Measurements from ENCODE around the gene NKX2-3. TPM values are rescaled to one million over a fixed set of nuclear protein-coding genes. Genes with fewer than 3 reads are reported as not detected.
A peak's percentile ranks its signal among the peaks of the same experiment; 100 is the strongest.

Gene NKX2-3
- total and polyA plus RNA-seq, 2 experiments from 2014 or later = 0.17 TPM; not detected in 1

GRCh38 chr10:99536338-99537085 lies 3.8 kb downstream of the NKX2-3 start:
- no peak for DNase-seq (ENCODE audit: low spot score)
- Histone ChIP-seq H3K79me2 (no peaks in the 10 kb centered on the region), H3K27ac (no peak overlapping the region), H2AFZ (peak overlapping the region; percentile 24), H3K27me3 (peaks cover 98% of the 10 kb centered on the region), H3K4me2 (peak overlapping the region; percentile 79), H3K4me1 (ENCODE audit: insufficient read depth) (peaks cover 29% of the 10 kb centered on the region), H3K36me3 (replicated peaks; ENCODE audit: insufficient read depth, low read depth) (no peaks in the 10 kb centered on the region), H4K20me1 (ENCODE audit: insufficient read depth, poor library complexity, severe bottlenecking) (no peaks in the 10 kb centered on the region), H3K4me3 (no peak overlapping the region), H3K9me3 (ENCODE audit: low read depth) (no peaks in the 10 kb centered on the region), H3K9me2 (replicated peaks; ENCODE audit: insufficient read depth) (no peaks in the 10 kb centered on the region)
- TF ChIP-seq, protein P1, sequence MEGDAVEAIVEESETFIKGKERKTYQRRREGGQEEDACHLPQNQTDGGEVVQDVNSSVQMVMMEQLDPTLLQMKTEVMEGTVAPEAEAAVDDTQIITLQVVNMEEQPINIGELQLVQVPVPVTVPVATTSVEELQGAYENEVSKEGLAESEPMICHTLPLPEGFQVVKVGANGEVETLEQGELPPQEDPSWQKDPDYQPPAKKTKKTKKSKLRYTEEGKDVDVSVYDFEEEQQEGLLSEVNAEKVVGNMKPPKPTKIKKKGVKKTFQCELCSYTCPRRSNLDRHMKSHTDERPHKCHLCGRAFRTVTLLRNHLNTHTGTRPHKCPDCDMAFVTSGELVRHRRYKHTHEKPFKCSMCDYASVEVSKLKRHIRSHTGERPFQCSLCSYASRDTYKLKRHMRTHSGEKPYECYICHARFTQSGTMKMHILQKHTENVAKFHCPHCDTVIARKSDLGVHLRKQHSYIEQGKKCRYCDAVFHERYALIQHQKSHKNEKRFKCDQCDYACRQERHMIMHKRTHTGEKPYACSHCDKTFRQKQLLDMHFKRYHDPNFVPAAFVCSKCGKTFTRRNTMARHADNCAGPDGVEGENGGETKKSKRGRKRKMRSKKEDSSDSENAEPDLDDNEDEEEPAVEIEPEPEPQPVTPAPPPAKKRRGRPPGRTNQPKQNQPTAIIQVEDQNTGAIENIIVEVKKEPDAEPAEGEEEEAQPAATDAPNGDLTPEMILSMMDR (IDR thresholded peaks at IDR 0.05; ENCODE audit: poor library complexity) = no peak
- peak; percentile 97 for TF ChIP-seq EZH2 (IDR thresholded peaks at IDR 0.05; ENCODE audit: borderline replicate concordance)
- peak; percentile 75 for TF ChIP-seq EZH2phosphoT487 (IDR thresholded peaks at IDR 0.05; ENCODE audit: low read depth, severe bottlenecking, unreplicated experiment)
- 5% methylated on average over 33 of the region's 40 CpGs for WGBS (ENCODE audit: low lambda C conversion rate, missing lambda C conversion rate)

GRCh38 chr10:99537086-99537988 lies 4.6 kb downstream of the NKX2-3 start:
- no peaks in the 10 kb centered on the region for H3K9me2 ChIP-seq (replicated peaks; ENCODE audit: insufficient read depth)
- H3K36me3 ChIP-seq (replicated peaks; ENCODE audit: insufficient read depth, low read depth) = no peaks in the 10 kb centered on the region
- H2AFZ ChIP-seq = peak overlapping the region; percentile 24
- peak overlapping the region; percentile 79 for H3K4me2 ChIP-seq
- DNase-seq (ENCODE audit: low spot score) = no peak
- TF ChIP-seq EZH2 (IDR thresholded peaks at IDR 0.05; ENCODE audit: borderline replicate concordance) (no peak), EZH2phosphoT487 (IDR thresholded peaks at IDR 0.05; ENCODE audit: low read depth, severe bottlenecking, unreplicated experiment) (peak; percentile 32)
- no peaks in the 10 kb centered on the region for H3K9me3 ChIP-seq (ENCODE audit: low read depth)
- H3K4me3 ChIP-seq = no peak overlapping the region
- H3K79me2 ChIP-seq = no peaks in the 10 kb centered on the region
- no peak overlapping the region for H3K27ac ChIP-seq
- 6% methylated on average over 49 of the region's 64 CpGs for WGBS (ENCODE audit: low lambda C conversion rate, missing lambda C conversion rate)
- peaks cover 29% of the 10 kb centered on the region for H3K4me1 ChIP-seq (ENCODE audit: insufficient read depth)
- H3K27me3 ChIP-seq = peaks cover 97% of the 10 kb centered on the region
- H4K20me1 ChIP-seq (ENCODE audit: insufficient read depth, poor library complexity, severe bottlenecking) = no peaks in the 10 kb centered on the region

DNA sequence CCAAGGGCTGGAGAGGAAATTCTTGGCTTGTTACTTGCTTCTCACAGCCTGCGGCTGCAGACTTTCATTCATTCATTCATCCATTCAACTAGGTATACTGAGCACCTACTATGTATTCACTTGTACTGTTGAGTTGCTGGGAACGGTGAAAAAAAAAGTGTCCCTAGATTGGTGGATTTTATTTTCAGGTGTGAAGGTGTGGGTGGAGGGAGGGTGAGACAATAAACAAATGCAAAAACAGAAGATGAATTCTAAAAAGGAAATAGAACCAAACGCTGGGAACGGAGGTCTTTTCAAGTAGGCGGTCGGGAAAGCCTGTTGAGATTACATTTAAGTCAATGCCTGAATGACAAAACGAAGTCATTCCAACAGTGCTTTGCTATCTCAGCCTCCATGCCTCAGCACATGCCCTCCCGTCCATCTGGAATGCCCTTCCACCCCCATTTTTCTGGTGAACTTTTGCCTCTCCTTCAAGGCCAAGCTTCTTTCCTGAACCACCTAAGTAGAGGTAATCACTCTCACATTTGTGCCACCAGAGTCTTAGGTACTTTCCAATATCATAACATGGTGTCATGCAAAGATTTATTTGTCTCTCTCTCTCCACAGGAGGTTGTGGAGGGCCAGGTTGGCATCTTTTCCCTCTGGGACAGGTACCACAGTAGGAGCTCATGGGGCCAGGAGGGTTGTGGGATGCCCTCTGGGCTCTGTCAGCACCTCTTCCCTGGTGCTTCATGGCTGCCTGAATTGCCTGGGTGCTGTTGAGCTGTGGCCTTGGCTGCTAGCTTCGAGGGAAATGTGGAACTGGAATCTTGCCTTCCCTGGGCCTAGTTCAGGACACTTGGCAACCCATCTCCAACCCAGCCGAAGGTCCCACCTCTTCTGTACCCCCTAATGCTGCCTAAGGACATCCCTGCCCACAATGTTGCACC lies 5.5 kb downstream of the NKX2-3 start:
- Histone ChIP-seq H3K27ac (no peak overlapping the region), H3K4me2 (no peak overlapping the region), H4K20me1 (ENCODE audit: insufficient read depth, poor library complexity, severe bottlenecking) (no peaks in the 10 kb centered on the region), H3K4me1 (ENCODE audit: insufficient read depth) (peaks cover 29% of the 10 kb centered on the region), H3K27me3 (peaks cover 97% of the 10 kb centered on the region), H2AFZ (no peak overlapping the region), H3K9me2 (replicated peaks; ENCODE audit: insufficient read depth) (no peaks in the 10 kb centered on the region), H3K36me3 (replicated peaks; ENCODE audit: insufficient read depth, low read depth) (no peaks in the 10 kb centered on the region), H3K4me3 (no peak overlapping the region), H3K9me3 (ENCODE audit: low read depth) (no peaks in the 10 kb centered on the region), H3K79me2 (no peaks in the 10 kb centered on the region)
- no peak for DNase-seq (ENCODE audit: low spot score)
- TF ChIP-seq EZH2phosphoT487 (IDR thresholded peaks at IDR 0.05; ENCODE audit: low read depth, severe bottlenecking, unreplicated experiment) = no peak
- peak; percentile 51 for TF ChIP-seq EZH2 (IDR thresholded peaks at IDR 0.05; ENCODE audit: borderline replicate concordance)
- TF ChIP-seq, protein P1 (IDR thresholded peaks at IDR 0.05; ENCODE audit: poor library complexity) = no peak
- WGBS (ENCODE audit: low lambda C conversion rate, missing lambda C conversion rate) = 31% methylated on average over 10 of the region's 10 CpGs
